Neural progenitor cell (in vitro differentiated cells): ENCODE data around the gene PRR12.

Source experiments
- CTCF ChIP-seq: fragments of 200-600 bp; sonication (generic); IDR thresholded peaks from 2 replicates; pipeline ENCODE4 v1.5.1; 2017; ENCODE audit warnings: antibody characterized with exemption, mild to moderate bottlenecking
- EZH2 ChIP-seq: fragments of 200-600 bp; sonication (generic); IDR thresholded peaks from 2 replicates; pipeline ENCODE4 v1.6.1; 2017; ENCODE audit warnings: antibody characterized with exemption, mild to moderate bottlenecking, moderate library complexity
- EZH2phosphoT487 ChIP-seq: fragments of 200-600 bp; sonication (generic); IDR thresholded peaks from 2 replicates; pipeline ENCODE4 v1.6.1; 2017; ENCODE audit warnings: antibody characterized with exemption

DNA sequence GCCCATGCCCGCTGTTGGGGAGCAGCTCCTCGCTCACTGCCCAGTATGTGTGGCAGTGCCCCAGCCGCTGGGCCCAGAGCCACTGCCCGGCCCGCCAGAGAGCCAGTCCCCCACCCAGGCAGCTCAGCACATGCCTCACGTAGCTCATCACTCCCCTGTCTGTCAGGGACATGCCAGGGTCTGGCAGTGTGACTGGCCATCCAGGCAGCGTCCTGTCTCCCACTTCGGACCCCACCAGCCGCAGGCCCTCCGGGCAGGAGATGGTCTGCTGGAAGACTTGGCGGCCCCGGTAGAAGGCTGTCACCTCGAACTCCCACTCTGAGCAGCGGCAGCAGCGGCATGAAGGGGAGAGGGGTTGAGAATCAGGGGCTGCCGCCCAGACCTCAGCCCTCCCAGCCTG is 71.0 kb downstream of the PRR12 start:
- TF ChIP-seq EZH2phosphoT487 (no peak), CTCF (no peak), EZH2 (no peak)
